Measurements from ENCODE around the gene LRRN1.
A peak's percentile ranks its signal among the peaks of the same experiment; 100 is the strongest.

LRRN1 gene

DNA sequence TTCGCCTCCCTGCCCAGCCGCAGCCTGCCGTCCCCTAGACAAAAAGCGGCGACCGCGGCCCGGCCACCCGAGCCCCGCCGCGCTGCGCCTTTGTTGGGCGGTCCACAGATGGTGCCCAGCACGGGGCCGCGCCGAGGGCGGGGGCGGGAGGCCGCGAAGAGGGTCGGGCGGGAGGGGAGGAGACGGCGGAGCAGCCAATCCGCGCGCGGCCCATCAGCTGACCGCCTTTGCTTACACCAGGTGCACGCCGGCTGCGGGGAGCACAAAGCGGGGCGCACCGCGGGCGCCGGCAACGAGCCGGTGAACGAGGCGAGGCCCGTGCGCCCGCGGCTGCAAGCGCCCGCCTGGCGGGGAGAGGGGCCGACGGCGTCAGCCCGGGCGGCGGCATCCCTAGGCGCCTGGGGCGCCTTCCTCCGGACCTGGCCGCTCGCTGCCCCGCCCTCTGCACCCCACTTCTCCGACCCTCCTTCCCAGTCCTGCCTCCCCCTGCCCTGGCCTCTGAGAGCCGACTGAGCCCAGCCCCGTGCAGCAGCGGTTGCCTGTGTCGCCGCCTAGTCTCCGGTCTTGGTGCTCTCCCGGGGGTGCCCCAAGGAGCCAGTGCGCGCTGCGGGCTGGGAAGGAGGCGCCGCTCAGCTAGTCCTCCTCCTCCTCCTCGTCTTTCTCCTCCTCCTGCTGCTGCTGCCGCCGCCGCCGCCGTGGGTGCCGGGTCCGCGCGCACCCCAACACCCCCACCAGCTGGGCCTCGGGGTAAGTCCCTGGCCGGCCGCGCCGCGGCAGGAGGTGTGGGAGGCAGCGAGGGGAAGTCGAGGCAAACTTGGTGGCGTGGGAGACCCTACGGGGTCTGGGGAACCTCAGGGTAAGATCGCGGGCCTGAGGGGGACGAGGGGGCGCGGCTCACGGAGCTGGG, at the start of gene LRRN1:
Gene LRRN1 (plus strand): TSS at position 259 of the 907 bp plus-strand sequence. CDS start 45,211 bp downstream, outside the sequence.
- TF ChIP-seq GATA2 (IDR thresholded peaks at IDR 0.05; ENCODE audit: low read depth, low read length), result no peak

DNA sequence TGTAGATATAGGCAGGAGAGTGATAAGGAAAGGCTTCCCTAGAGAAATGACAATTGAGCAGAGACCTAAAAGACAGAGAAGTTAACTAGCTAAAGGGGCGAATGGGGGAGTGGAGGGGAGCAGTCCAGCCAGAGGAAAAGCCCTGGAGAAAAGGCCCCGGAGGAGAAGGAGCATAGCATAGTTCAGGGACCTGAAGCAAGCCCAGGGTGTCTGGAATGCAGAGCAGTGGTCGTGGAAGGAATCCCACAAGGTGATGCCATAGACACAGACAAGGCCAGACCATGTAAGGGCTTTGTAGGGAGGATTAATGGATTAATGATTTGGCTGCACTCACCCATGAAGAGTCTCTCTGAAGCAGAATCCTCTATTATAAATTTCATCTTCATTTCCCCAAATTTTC, 45.8 kb upstream of the LRRN1 start:
- no peak for TF ChIP-seq GATA3 (IDR thresholded peaks at IDR 0.05; ENCODE audit: low read depth, low read length)
- TF ChIP-seq GATA2 (IDR thresholded peaks at IDR 0.05; ENCODE audit: low read depth, low read length), result no peak

- no peak for TF ChIP-seq GATA2 (IDR thresholded peaks at IDR 0.05; ENCODE audit: low read depth, low read length)
- TF ChIP-seq GATA3 (IDR thresholded peaks at IDR 0.05; ENCODE audit: low read depth, low read length), result no peak
Measured at GRCh38 chr3:3765661-3766060, 33.6 kb upstream of the LRRN1 start.

- TF ChIP-seq GATA2 (IDR thresholded peaks at IDR 0.05; ENCODE audit: low read depth, low read length) (no peak), GATA3 (IDR thresholded peaks at IDR 0.05; ENCODE audit: low read depth, low read length) (no peak)
Measured at GRCh38 chr3:3766140-3766539, 33.1 kb upstream of the LRRN1 start.

- TF ChIP-seq GATA2 (IDR thresholded peaks at IDR 0.05; ENCODE audit: low read depth, low read length), result no peak
- TF ChIP-seq GATA3 (IDR thresholded peaks at IDR 0.05; ENCODE audit: low read depth, low read length), result no peak
Measured at GRCh38 chr3:3771094-3771493, 28.1 kb upstream of the LRRN1 start.

DNA sequence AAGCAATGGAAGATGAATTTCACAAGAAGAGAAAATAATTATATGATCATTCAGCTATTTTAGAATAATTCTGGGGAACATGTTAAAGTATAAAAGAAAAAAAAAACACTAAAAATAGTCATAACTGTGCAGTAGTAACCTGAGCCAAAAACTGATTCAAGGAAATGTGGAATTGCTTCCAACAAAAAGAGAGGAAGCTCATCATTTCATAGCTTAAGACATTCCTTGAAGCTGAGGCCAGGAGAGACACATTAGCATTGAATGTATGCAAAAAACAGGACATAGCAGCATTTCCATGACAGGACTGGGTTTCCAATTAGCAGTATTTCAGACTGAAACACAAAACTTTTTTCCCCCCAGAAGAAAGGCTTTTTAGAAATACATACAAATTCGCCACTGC, 27.7 kb upstream of the LRRN1 start:
- TF ChIP-seq GATA2 (IDR thresholded peaks at IDR 0.05; ENCODE audit: low read depth, low read length) (no peak), GATA3 (IDR thresholded peaks at IDR 0.05; ENCODE audit: low read depth, low read length) (no peak)

- TF ChIP-seq GATA2 (IDR thresholded peaks at IDR 0.05; ENCODE audit: low read depth, low read length), result no peak
- TF ChIP-seq GATA3 (IDR thresholded peaks at IDR 0.05; ENCODE audit: low read depth, low read length), result no peak
Measured at GRCh38 chr3:3772338-3772737, 26.9 kb upstream of the LRRN1 start.

DNA sequence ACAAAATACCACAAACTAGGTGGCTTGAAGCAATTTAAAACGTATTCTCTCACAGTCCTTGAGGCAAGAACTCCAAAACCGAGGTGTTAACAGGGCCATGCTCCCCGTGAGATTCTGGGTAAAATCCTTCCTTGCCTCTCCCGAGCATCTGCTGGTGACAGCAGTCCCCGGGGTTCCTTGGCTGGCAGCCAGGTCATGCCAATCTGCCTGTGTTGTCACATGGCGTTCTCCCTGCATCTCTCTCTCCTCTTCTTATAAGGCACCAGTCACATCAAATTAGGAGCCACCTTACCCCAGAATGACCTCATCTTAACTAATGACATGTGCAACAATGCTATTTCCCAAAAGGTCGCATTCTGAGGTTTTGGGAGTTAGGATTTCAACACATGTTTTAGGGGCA, 26.3 kb upstream of the LRRN1 start:
- no peak for TF ChIP-seq GATA2 (IDR thresholded peaks at IDR 0.05; ENCODE audit: low read depth, low read length)
- no peak for TF ChIP-seq GATA3 (IDR thresholded peaks at IDR 0.05; ENCODE audit: low read depth, low read length)

- no peak for TF ChIP-seq GATA3 (IDR thresholded peaks at IDR 0.05; ENCODE audit: low read depth, low read length)
- no peak for TF ChIP-seq GATA2 (IDR thresholded peaks at IDR 0.05; ENCODE audit: low read depth, low read length)
Measured at GRCh38 chr3:3776607-3777006, 22.6 kb upstream of the LRRN1 start.

- TF ChIP-seq GATA3 (IDR thresholded peaks at IDR 0.05; ENCODE audit: low read depth, low read length) (no peak), GATA2 (IDR thresholded peaks at IDR 0.05; ENCODE audit: low read depth, low read length) (no peak)
Measured at GRCh38 chr3:3778216-3778615, 21.0 kb upstream of the LRRN1 start.

DNA sequence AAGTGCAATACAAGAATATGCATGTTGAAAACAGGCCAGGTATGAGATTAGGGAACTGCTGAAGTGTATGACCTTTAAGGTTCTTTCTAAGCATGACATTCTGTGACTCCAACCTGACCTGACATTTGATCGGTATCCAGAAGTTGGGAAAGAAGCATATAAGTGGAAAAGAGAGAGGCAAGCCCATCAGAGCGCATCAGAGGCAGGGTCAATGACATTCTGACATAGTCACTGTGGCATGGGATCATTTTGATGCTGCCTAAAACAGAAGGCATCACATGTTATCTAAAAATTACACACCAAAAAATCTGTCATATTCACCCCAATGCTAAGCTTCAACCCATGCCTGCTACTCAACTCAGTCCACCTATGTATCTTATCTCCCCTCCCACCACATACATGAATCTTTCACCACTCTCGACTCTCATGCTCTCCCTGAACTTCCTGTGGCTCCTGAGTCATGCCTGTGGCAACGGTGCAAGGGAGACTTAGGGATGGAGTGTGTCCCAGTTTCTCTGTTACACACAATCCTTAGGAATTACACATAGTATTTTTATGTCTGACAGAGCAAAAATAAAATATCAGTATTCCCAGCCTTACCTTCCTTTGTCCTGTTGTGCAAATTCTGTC, 20.5 kb upstream of the LRRN1 start:
- TF ChIP-seq GATA2 (IDR thresholded peaks at IDR 0.05; ENCODE audit: low read depth, low read length) (no peak), GATA3 (IDR thresholded peaks at IDR 0.05; ENCODE audit: low read depth, low read length) (no peak)

GRCh38 chr3:3782457-3782856, 16.8 kb upstream of the LRRN1 start:
- TF ChIP-seq GATA2 (IDR thresholded peaks at IDR 0.05; ENCODE audit: low read depth, low read length), result no peak

GRCh38 chr3:3783210-3783609, 16.0 kb upstream of the LRRN1 start:
- no peak for TF ChIP-seq GATA3 (IDR thresholded peaks at IDR 0.05; ENCODE audit: low read depth, low read length)
- peak; percentile 81 for TF ChIP-seq GATA2 (IDR thresholded peaks at IDR 0.05; ENCODE audit: low read depth, low read length)

GRCh38 chr3:3783696-3784095, 15.5 kb upstream of the LRRN1 start:
- TF ChIP-seq GATA3 (IDR thresholded peaks at IDR 0.05; ENCODE audit: low read depth, low read length), result peak; percentile 49
- peak; percentile 59 for TF ChIP-seq GATA2 (IDR thresholded peaks at IDR 0.05; ENCODE audit: low read depth, low read length)

DNA sequence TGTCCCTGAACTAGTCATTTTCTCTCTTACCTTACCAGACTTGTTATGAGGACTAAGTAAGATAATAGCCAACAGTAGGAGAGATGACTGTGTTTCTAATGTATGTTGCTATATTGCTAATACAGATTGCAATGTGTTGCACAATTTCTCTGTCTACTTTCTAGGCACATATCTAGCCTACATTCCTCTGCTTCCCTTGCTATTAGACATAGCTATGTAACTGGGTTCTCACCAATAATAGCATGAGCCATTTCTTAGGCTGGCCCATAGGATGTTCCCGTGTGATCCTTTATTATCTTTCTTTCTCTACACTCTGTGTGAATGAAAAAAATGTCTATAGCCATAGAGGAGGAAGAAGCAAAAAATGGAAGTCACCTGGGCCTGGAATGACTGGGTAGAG, 6.8 kb upstream of the LRRN1 start:
- TF ChIP-seq GATA3 (IDR thresholded peaks at IDR 0.05; ENCODE audit: low read depth, low read length), result no peak
- no peak for TF ChIP-seq GATA2 (IDR thresholded peaks at IDR 0.05; ENCODE audit: low read depth, low read length)
